Coronary artery (tissue), 2 donors: ENCODE measurements around the gene LAMA5.

Experiments
- DNase-seq: peaks from one replicate; pipeline ENCODE4 v3.0.0-alpha.2; 2017; ENCODE audit warnings: low spot score
- H3K27ac ChIP-seq, 2 donors: fragments of 200-600 bp; sonication (generic); one replicate each; pipeline ENCODE4 v1.5.1; 2016 to 2019
- H3K4me3 ChIP-seq: fragments of 200-600 bp; sonication (generic); 2 replicates; pipeline ENCODE4 v1.5.1; 2016; ENCODE audit warnings: mild to moderate bottlenecking, moderate library complexity
- CTCF ChIP-seq: fragments of 200-600 bp; sonication (generic); IDR thresholded peaks from one replicate; pipeline ENCODE4 v1.5.1; 2019; ENCODE audit warnings: antibody characterized with exemption

The LAMA5 gene

GRCh38 chr20:62289898-62290297 is 77.2 kb downstream of the LAMA5 start:
- TF ChIP-seq CTCF, result no peak
- no peak overlapping the region for H3K4me3 ChIP-seq
- no peak overlapping the region for H3K27ac ChIP-seq
- DNase-seq, result no peak

- no peak for DNase-seq
- no peak overlapping the region for H3K27ac ChIP-seq
- no peak for TF ChIP-seq CTCF
- H3K4me3 ChIP-seq, result no peak overlapping the region
Observed at GRCh38 chr20:62289131-62289530, 78.0 kb downstream of the LAMA5 start.

GRCh38 chr20:62288535-62289105 is 78.5 kb downstream of the LAMA5 start:
- DNase-seq, result no peak
- Histone ChIP-seq H3K27ac (no peak overlapping the region), H3K4me3 (no peak overlapping the region)
- no peak for TF ChIP-seq CTCF

- no peak for TF ChIP-seq CTCF
- Histone ChIP-seq H3K4me3 (no peak overlapping the region), H3K27ac (no peak overlapping the region)
- DNase-seq, result no peak
Observed at GRCh38 chr20:62287759-62288534, 79.2 kb downstream of the LAMA5 start.

GRCh38 chr20:62287129-62287528 is 80.0 kb downstream of the LAMA5 start:
- no peak for TF ChIP-seq CTCF
- no peak overlapping the region for H3K4me3 ChIP-seq
- H3K27ac ChIP-seq, result no peak overlapping the region
- DNase-seq, result no peak

GRCh38 chr20:62286493-62287064 is 80.5 kb downstream of the LAMA5 start:
- H3K27ac ChIP-seq, result no peak overlapping the region
- no peak overlapping the region for H3K4me3 ChIP-seq
- DNase-seq, result no peak
- TF ChIP-seq CTCF, result no peak

- Histone ChIP-seq H3K4me3 (no peak overlapping the region), H3K27ac (no peak overlapping the region)
- DNase-seq, result no peak
- no peak for TF ChIP-seq CTCF
Observed at GRCh38 chr20:62285722-62286121, 81.4 kb downstream of the LAMA5 start.
